ENCODE measurements around the gene SDHA. TPM values are rescaled to one million over a fixed set of nuclear protein-coding genes. Genes with fewer than 3 reads are reported as not detected.

The SDHA gene
- total RNA-seq, 4 donors from 2014 or later, result 45.7 to 71.5 (median 54.9) TPM

DNA sequence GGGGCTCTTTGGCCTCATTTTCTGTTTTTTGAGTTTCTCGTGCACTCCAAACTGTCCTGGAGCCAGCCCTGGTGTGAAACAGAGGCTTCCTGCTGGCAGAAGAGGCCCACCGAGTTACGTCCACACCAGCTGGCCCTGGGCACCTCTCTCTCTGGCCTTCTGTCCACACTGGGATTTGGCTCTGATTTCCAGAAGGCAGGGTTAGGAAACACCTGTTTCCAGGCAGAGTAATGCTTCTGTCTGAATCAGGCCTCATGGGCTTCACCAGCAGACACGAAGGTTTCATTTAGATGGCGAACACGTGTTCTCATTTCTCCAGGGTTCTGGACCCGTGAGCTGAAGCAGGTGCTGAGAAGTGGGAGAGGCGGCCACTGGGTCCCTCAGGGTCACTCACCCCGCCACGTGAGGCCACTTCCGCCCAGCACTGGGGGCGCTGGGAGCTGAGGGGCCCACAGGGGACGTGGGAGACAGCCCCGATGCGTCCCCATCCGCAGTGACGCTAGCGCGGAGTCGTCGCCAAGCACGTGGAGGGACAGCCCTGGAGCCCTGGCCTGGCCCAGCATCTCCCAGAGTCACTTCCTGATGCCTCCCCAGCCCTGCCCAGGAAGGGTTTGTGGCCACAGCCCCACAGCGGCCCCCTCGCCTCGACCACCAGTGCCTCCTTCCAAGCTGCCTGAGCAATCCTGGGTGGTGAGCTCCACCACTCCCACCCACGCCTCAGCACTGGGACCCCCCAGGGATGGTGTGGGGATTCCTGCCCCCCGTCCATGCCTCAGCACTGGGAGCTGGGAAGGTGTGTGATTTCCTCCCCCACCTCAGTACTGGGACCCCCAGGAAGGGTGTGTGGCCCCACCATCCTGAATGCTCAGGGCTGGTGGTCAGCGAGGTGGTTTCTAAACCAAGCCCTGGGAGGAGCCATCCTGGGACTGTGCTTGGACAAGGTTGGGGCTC lies 31.8 kb upstream of the SDHA start:
- Histone ChIP-seq H3K36me3 (no peaks in the 10 kb centered on the region), H3K4me3 (no peak overlapping the region), H3K27ac (no peak overlapping the region), H3K4me1 (peaks cover 4 to 19% (median 9%) of the 10 kb centered on the region in 3 donors), H3K27me3 (peaks cover 0 to 73% (median 0%) of the 10 kb centered on the region in 4 donors), H3K9me3 (no peaks in the 10 kb centered on the region)
- TF ChIP-seq POLR2A (IDR thresholded peaks at IDR 0.05), result no peak
- TF ChIP-seq CTCF (IDR thresholded peaks at IDR 0.05), result no peak
- intact Hi-C loops (cut with DNase I), result no loop called here
- no peak for DNase-seq
- 72 to 91% methylated on average over 4 to 6 of the region's 28 CpGs for WGBS, 2 donors

DNA sequence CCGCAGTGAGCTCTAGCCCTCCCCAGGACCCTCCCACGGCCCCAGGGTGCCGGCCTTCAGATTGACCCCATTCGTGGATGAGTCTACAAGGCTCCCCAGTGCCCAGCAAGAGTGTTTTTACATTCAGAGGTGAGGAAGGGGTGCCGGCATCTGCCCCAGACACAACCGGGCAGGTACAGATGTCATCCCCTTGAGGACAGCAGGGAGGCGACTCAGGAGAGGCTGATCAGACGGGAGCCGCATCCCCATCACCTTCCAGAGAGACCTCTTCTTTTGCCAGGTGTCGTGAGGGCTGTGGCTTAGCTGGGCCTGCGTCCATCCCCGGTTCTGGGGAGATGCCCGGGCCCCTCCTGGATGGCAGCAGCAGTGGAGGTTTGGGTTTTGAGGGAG lies 31.1 kb upstream of the SDHA start:
- Histone ChIP-seq H3K27me3 (peaks cover 0 to 73% (median 2%) of the 10 kb centered on the region in 4 donors), H3K9me3 (no peaks in the 10 kb centered on the region), H3K36me3 (no peaks in the 10 kb centered on the region), H3K4me1 (peaks cover 10 to 26% (median 13%) of the 10 kb centered on the region in 3 donors), H3K4me3 (no peak overlapping the region), H3K27ac (no peak overlapping the region)
- 96% methylated on average over 5 of the region's 13 CpGs; no CpG with 5 or more reads in 1 of the 2 donors for WGBS, 2 donors
- intact Hi-C loops (cut with DNase I), result no loop called here
- no peak for TF ChIP-seq CTCF (IDR thresholded peaks at IDR 0.05)
- TF ChIP-seq POLR2A (IDR thresholded peaks at IDR 0.05), result no peak
- no peak for DNase-seq

DNA sequence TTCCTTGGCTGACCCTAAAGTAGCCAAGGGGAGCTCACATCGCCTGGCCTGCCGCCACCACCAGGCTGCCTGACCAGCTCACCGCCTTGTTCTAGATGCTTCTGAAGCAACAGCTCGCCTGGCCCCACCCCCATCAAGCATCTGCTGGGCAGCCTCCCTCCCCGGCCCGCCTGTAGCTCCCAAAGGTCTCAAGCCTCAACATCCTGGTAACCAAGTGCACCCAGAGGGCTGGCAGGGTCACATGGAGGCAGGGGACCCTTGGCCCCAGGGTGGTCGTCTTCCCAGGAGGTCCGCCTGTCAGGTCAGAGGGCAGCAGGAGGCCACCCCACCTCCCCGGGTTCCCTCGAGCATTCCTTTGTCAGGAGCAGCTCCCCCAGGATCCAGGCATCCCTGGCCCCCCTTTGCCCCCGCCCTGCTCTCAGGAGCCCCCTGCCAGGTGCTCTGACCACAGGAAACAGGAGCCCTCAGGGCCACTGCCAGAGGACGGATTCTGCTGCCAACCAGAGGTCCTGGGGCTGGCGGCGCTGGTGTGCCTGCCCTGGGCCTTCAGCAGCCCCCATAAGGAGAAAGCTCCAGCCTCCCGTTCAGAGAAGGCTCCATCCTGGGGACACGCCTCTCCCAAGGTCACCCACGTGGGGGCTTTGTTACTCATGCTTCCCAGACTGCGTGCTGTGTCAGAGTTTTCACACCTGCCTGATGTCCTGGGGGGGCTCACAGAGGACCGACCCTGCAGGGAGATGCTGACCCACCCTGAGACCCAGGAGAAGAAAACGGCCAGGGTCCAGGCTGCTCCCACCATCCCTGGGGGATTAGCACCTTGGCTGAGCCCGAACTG lies 30.3 kb upstream of the SDHA start:
- TF ChIP-seq CTCF (IDR thresholded peaks at IDR 0.05) (no peak), POLR2A (IDR thresholded peaks at IDR 0.05) (no peak)
- Histone ChIP-seq H3K4me1 (peaks cover 10 to 27% (median 13%) of the 10 kb centered on the region in 3 donors), H3K9me3 (no peaks in the 10 kb centered on the region), H3K36me3 (no peaks in the 10 kb centered on the region), H3K27ac (no peak overlapping the region), H3K4me3 (peak overlapping the region in 2 of 4 donors; percentile 7 to 53), H3K27me3 (peaks cover 0 to 75% (median 2%) of the 10 kb centered on the region in 4 donors)
- 59 to 100% methylated on average over 2 to 10 of the region's 21 CpGs for WGBS, 2 donors
- no peak for DNase-seq
- intact Hi-C loops (cut with DNase I), result no loop called here

DNA sequence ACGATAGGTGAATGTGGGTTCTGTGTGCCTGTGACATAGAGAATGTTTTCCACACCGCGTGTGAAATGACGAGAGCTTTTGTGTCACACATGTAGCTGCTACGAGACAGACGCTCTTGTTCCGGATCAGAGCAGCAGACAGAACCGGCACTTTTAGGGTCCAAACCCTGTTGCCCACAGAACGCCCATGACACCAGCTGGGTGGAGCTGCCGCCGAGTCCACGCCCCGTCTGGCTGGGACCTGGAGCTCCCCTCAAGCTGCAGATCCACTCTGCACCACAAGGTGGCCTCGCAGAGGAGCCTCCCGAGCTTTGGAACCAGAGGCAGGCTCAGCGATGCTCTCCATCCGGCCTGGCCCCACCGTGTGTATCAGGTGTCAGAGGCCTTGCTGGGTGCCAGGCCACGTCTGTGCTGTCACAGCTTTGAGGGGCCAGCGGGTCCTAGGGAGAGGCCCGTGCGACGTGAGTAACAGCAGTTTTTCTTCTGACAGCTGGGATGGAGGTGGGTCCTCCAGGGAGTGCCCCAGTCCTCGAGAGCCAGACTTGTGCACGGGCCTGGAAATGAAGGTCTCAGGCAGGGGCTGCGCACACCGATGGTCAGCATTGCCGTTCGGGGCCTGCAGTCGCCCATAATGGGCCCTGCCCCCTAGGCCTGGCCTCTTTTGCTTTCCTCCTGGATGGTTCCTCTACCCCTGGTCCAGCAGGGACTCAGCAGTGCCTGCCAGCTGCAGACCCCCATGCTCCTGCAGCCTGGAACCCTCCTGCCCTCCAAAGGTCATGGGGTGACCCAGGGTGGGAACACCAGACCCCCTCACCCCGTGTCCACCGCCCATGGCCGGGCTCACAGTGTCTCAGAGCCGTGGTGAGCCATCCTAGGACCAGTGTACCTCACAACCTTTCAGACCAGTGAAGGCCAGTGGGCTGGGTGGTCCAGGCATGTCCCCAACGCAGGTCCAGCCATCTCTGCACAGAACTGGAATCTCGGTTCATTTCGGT lies 29.3 kb upstream of the SDHA start:
- H3K36me3 ChIP-seq, result no peaks in the 10 kb centered on the region
- H3K9me3 ChIP-seq, result no peaks in the 10 kb centered on the region
- intact Hi-C loops (cut with DNase I), result no loop called here
- H3K4me1 ChIP-seq, result peaks cover 10 to 27% (median 13%) of the 10 kb centered on the region in 3 donors
- H3K27me3 ChIP-seq, result peaks cover 0 to 81% (median 2%) of the 10 kb centered on the region in 4 donors
- no peak overlapping the region for H3K27ac ChIP-seq
- 33% methylated on average over 3 of the region's 37 CpGs; no CpG with 5 or more reads in 1 of the 2 donors for WGBS, 2 donors
- DNase-seq, result peak; percentile 7
- TF ChIP-seq CTCF (IDR thresholded peaks at IDR 0.05) (peak; percentile 83 to 96 (median 94)), POLR2A (IDR thresholded peaks at IDR 0.05) (no peak)
- peak overlapping the region in 2 of 4 donors; percentile 7 to 53 for H3K4me3 ChIP-seq
